A549 treated with dexamethasone at 1 μM for 4 hours (cell line): ENCODE results near the gene DHFR2. TPM values are rescaled to one million over a fixed set of nuclear protein-coding genes. Genes with fewer than 3 reads are reported as not detected.

ENCODE experiments used
- total RNA-seq: library from RNA; stranded (reverse); fragments of 200-300 nt; extraction: Qiagen RNA extraction; gene quantifications from 5 replicates; pipeline ENCODE4 v1.2.3, GENCODE V29; 2022

The DHFR2 gene
- 3.2 to 4.0 TPM (median 3.6 TPM) in 5 replicates for total RNA-seq

DNA sequence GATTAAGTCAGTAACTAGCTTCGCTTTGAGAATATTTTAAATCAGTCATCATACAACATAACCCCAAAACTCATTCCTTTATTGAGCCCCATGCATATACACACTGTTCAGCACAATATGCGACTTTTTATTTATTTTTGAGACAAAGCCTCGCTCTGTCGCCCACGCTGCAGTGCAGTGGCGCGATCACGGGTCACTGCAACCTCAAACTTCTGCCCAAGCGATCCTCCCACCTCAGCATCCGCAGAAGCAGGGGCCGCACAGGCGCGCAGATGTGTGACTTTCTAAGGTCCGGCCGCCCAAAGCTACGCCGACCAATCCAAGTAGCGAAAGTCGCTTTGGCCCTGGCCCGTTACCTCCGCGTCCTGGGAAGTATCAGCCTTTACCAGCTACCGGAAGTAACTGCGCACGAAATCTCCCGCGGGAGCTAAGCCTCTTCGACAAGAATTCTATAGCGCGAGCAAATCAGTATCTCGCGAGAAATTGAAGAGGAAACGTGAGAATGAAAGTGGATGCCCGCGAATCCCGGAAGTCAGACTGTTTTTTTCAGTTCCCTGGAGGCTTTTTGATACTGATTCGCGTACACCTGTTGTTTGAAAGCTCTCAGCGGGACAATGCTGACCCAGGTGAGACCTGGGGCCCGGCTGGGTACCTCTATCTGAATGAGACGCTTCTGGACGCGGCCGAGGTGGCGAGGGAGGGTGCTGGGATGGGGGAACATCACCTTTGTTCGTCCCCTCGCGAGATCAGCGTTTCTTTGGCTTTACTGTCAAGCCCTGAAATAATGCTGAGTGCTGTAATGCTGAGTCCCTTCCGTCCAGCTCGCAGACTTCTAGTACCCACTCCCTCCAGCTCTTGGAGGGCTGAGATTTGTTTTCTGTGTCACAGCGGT is at the start of gene DHFR2, which contains the start of gene NSUN3:
Gene DHFR2 (minus strand): TSS at position 404 of the 892 bp plus-strand sequence. CDS start 1,405 bp downstream, outside the sequence.
Gene NSUN3 (plus strand): TSS at position 549 of the 892 bp plus-strand sequence. CDS start 66 bp downstream, at position 615.

DNA sequence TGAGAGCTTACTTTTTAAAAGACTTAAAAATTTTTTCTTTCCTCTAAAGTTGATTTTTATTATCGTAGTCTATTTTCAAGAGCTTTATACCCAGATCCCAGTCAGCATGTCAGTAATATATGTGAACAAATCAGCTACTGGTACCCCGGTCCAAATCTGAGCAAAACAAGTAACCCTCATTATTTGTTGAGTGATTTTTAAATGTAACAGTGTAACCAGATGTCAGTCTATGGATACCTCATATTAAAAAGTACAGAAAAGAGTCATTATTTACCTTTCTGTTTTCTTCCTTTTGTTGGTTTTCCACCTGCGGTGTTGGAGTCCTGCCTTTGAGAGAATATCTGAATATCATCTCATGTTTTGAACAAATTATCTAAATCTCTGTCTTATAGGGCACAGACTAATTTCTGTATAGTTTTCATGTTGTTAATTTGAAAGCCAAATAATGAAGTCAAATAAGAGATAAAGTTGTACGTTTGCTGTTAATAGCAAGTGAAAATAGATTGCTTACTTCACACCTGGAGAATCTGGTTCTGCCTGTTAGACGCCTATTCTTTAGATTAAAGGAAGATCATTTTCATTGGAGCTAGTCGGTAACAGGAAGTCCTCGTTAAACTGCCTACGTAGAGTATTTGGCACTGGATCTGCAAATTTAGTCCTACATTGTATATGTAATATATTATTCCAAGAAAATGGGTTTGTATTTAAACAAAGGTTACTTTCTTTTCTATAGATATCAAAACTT is 34.5 kb downstream of the DHFR2 start, which contains the start of gene STX19:
Gene STX19 (minus strand): TSS at position 505 of the 745 bp plus-strand sequence. CDS start 13,328 bp downstream, outside the sequence.

Other genes starting within 250 kb of the DHFR2 start
- 9.9 to 13.9 TPM (median 12.0 TPM) in 5 replicates for gene PROS1, start 89.0 kb downstream of the DHFR2 start, total RNA-seq
- 11.7 to 15.2 TPM (median 13.1 TPM) in 5 replicates for gene ARL13B, start 82.8 kb downstream of the DHFR2 start, total RNA-seq
- gene STX19, start 34.3 kb downstream of the DHFR2 start, total RNA-seq: not detected in 5 replicates
- 5.2 to 7.0 TPM (median 6.5 TPM) in 5 replicates for gene NSUN3, start 145 bp upstream of the DHFR2 start, total RNA-seq